ENCODE results near the gene NFIX.

GRCh38 chr19:13109361-13110098, 114.3 kb downstream of the NFIX start:
- TF ChIP-seq CTCF (IDR thresholded peaks at IDR 0.05) (no peak), EZH2 (IDR thresholded peaks at IDR 0.05; ENCODE audit: borderline replicate concordance, insufficient read depth, low read depth, low read length, poor library complexity, severe bottlenecking) (no peak)
